Stimulated activated naive CD8-positive, alpha-beta T cell treated with anti-CD3 and anti-CD28 coated beads, Interleukin-15, Interleukin-2, amounts not matched to agents 100 ng/mL and 50 ng/mL, for 24 hours (primary cell): ENCODE measurements around the gene FIG4.
"Not testable (repeated sequence)": the region's sequence is repeated elsewhere in the genome, so short reads cannot be mapped to it uniquely, and the experiment has no call there.

Experiments
- H3K27ac Mint-ChIP-seq: one replicate; pipeline ENCODE4 v1.8.0; 2021; ENCODE audit warnings: mild to moderate bottlenecking, mixed read lengths
- H3K27me3 Mint-ChIP-seq: one replicate; pipeline ENCODE4 v1.8.0; 2021; ENCODE audit warnings: mixed read lengths
- H3K36me3 Mint-ChIP-seq: one replicate; pipeline ENCODE4 v1.8.0; 2021; ENCODE audit warnings: low read depth, mixed read lengths
- H3K4me1 Mint-ChIP-seq: one replicate; pipeline ENCODE4 v1.8.0; 2021; ENCODE audit warnings: low read depth, mixed read lengths
- H3K4me3 Mint-ChIP-seq: one replicate; pipeline ENCODE4 v1.8.0; 2021; ENCODE audit warnings: mild to moderate bottlenecking, mixed read lengths
- H3K9me3 Mint-ChIP-seq: one replicate; pipeline ENCODE4 v1.8.0; 2021; ENCODE audit warnings: mixed read lengths

FIG4 gene

GRCh38 chr6:109820706-109821350, 129.7 kb downstream of the FIG4 start:
- Mint-ChIP-seq H3K4me1 (peaks cover 6% of the 10 kb centered on the region), H3K9me3 (no peaks in the 10 kb centered on the region), H3K4me3 (no peak overlapping the region), H3K27me3 (no peaks in the 10 kb centered on the region), H3K27ac (no peak overlapping the region), H3K36me3 (peaks cover 25% of the 10 kb centered on the region)

GRCh38 chr6:109821428-109821827, 130.3 kb downstream of the FIG4 start:
- Mint-ChIP-seq H3K27me3 (no peaks in the 10 kb centered on the region), H3K36me3 (peaks cover 25% of the 10 kb centered on the region), H3K27ac (no peak overlapping the region), H3K9me3 (no peaks in the 10 kb centered on the region), H3K4me3 (no peak overlapping the region), H3K4me1 (peaks cover 6% of the 10 kb centered on the region)

- no peaks in the 10 kb centered on the region for H3K27me3 Mint-ChIP-seq
- peaks cover 6% of the 10 kb centered on the region for H3K4me1 Mint-ChIP-seq
- H3K4me3 Mint-ChIP-seq: no peak overlapping the region
- peaks cover 4% of the 10 kb centered on the region for H3K9me3 Mint-ChIP-seq
- H3K27ac Mint-ChIP-seq: no peak overlapping the region
- peaks cover 50% of the 10 kb centered on the region for H3K36me3 Mint-ChIP-seq
Observed at GRCh38 chr6:109824105-109824504, 133.0 kb downstream of the FIG4 start.

- H3K4me3 Mint-ChIP-seq: no peak overlapping the region
- peaks cover 70% of the 10 kb centered on the region for H3K36me3 Mint-ChIP-seq
- no peak overlapping the region for H3K27ac Mint-ChIP-seq
- no peaks in the 10 kb centered on the region for H3K4me1 Mint-ChIP-seq
- peaks cover 21% of the 10 kb centered on the region for H3K9me3 Mint-ChIP-seq
- H3K27me3 Mint-ChIP-seq: no peaks in the 10 kb centered on the region
Observed at GRCh38 chr6:109826551-109826950, 135.5 kb downstream of the FIG4 start.

GRCh38 chr6:109831352-109831751, 140.3 kb downstream of the FIG4 start:
- H3K4me3 Mint-ChIP-seq, H3K27me3 Mint-ChIP-seq, H3K4me1 Mint-ChIP-seq, H3K27ac Mint-ChIP-seq: not testable (repeated sequence)
- peaks cover 29% of the 10 kb centered on the region for H3K9me3 Mint-ChIP-seq
- peaks cover 53% of the 10 kb centered on the region for H3K36me3 Mint-ChIP-seq

GRCh38 chr6:109834131-109834530, 143.0 kb downstream of the FIG4 start:
- Mint-ChIP-seq H3K27me3 (no peaks in the 10 kb centered on the region), H3K27ac (no peak overlapping the region), H3K36me3 (peaks cover 25% of the 10 kb centered on the region), H3K4me3 (no peak overlapping the region), H3K4me1 (no peaks in the 10 kb centered on the region), H3K9me3 (peaks cover 25% of the 10 kb centered on the region)

- Mint-ChIP-seq H3K4me1 (no peaks in the 10 kb centered on the region), H3K27ac (no peak overlapping the region), H3K27me3 (no peaks in the 10 kb centered on the region), H3K36me3 (peaks cover 19% of the 10 kb centered on the region), H3K4me3 (no peak overlapping the region), H3K9me3 (peaks cover 19% of the 10 kb centered on the region)
Observed at GRCh38 chr6:109834595-109835437, 143.7 kb downstream of the FIG4 start.

GRCh38 chr6:109840034-109840433, 148.9 kb downstream of the FIG4 start:
- Mint-ChIP-seq H3K27ac (no peak overlapping the region), H3K36me3 (no peaks in the 10 kb centered on the region), H3K4me3 (no peak overlapping the region), H3K4me1 (no peaks in the 10 kb centered on the region), H3K9me3 (no peaks in the 10 kb centered on the region), H3K27me3 (no peaks in the 10 kb centered on the region)

GRCh38 chr6:109840796-109841195, 149.7 kb downstream of the FIG4 start:
- H3K4me3 Mint-ChIP-seq: no peak overlapping the region
- no peaks in the 10 kb centered on the region for H3K9me3 Mint-ChIP-seq
- no peaks in the 10 kb centered on the region for H3K4me1 Mint-ChIP-seq
- H3K27ac Mint-ChIP-seq: no peak overlapping the region
- no peaks in the 10 kb centered on the region for H3K27me3 Mint-ChIP-seq
- H3K36me3 Mint-ChIP-seq: no peaks in the 10 kb centered on the region

- Mint-ChIP-seq H3K27me3 (no peaks in the 10 kb centered on the region), H3K9me3 (no peaks in the 10 kb centered on the region), H3K36me3 (no peaks in the 10 kb centered on the region), H3K4me1 (no peaks in the 10 kb centered on the region), H3K4me3 (no peak overlapping the region), H3K27ac (no peak overlapping the region)
Observed at GRCh38 chr6:109841869-109842268, 150.8 kb downstream of the FIG4 start.

GRCh38 chr6:109852713-109853112, 161.6 kb downstream of the FIG4 start:
- Mint-ChIP-seq H3K27ac (no peak overlapping the region), H3K27me3 (no peaks in the 10 kb centered on the region), H3K4me3 (no peak overlapping the region), H3K36me3 (no peaks in the 10 kb centered on the region), H3K4me1 (no peaks in the 10 kb centered on the region), H3K9me3 (no peaks in the 10 kb centered on the region)

- no peaks in the 10 kb centered on the region for H3K27me3 Mint-ChIP-seq
- no peaks in the 10 kb centered on the region for H3K9me3 Mint-ChIP-seq
- no peak overlapping the region for H3K27ac Mint-ChIP-seq
- no peaks in the 10 kb centered on the region for H3K36me3 Mint-ChIP-seq
- no peaks in the 10 kb centered on the region for H3K4me1 Mint-ChIP-seq
- H3K4me3 Mint-ChIP-seq: no peak overlapping the region
Observed at GRCh38 chr6:109853426-109853825, 162.3 kb downstream of the FIG4 start.

- Mint-ChIP-seq H3K27ac (no peak overlapping the region), H3K36me3 (no peaks in the 10 kb centered on the region), H3K4me1 (no peaks in the 10 kb centered on the region), H3K27me3 (no peaks in the 10 kb centered on the region), H3K4me3 (no peak overlapping the region), H3K9me3 (no peaks in the 10 kb centered on the region)
Observed at GRCh38 chr6:109853951-109854350, 162.9 kb downstream of the FIG4 start.

- Mint-ChIP-seq H3K9me3 (no peaks in the 10 kb centered on the region), H3K27ac (no peak overlapping the region), H3K4me3 (no peak overlapping the region), H3K36me3 (no peaks in the 10 kb centered on the region), H3K27me3 (no peaks in the 10 kb centered on the region), H3K4me1 (no peaks in the 10 kb centered on the region)
Observed at GRCh38 chr6:109854541-109855308, 163.6 kb downstream of the FIG4 start.

- H3K27ac Mint-ChIP-seq, H3K36me3 Mint-ChIP-seq, H3K4me1 Mint-ChIP-seq, H3K9me3 Mint-ChIP-seq, H3K4me3 Mint-ChIP-seq, H3K27me3 Mint-ChIP-seq: not testable (repeated sequence)
Observed at GRCh38 chr6:109855476-109856040, 164.5 kb downstream of the FIG4 start.
